ENCODE data around the gene AQP1.

DNA sequence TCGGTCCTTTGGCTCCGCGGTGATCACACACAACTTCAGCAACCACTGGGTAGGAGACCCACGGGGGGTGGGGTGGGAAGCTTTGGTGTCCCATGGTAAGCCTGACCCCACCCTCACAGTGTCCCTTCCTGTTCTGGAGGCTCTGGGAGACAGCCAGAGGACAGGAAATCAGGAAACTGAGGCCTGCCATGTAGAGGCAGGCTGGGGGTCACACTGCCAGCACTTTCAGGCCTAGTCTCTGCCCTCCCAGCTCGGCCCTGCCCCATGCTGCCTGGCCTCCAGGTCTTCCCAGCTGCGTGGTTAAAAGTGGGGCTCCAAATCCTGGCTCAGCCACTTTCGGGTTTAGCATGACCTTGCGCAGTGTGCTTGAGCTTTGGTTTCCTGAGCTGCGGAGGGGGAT, 10.9 kb downstream of the AQP1 start:
- TF ChIP-seq CTCF (IDR thresholded peaks at IDR 0.05): no peak
- TF ChIP-seq EP300 (IDR thresholded peaks at IDR 0.05): no peak
- TF ChIP-seq POLR2A (IDR thresholded peaks at IDR 0.05): no peak
- TF ChIP-seq POLR2AphosphoS5 (IDR thresholded peaks at IDR 0.05): no peak
